GM19328 (cell line): Measurements from ENCODE around the gene APOBEC3F.
A peak's percentile ranks its signal among the peaks of the same experiment; 100 is the strongest.
"Not testable (repeated sequence)": the region's sequence is repeated elsewhere in the genome, so short reads cannot be mapped to it uniquely, and the experiment has no call there.

ENCODE experiments used
- ATAC-seq: cut with Tn5 transposase; IDR thresholded peaks from one replicate; pipeline ENCODE4 v1.9.1; 2021; ENCODE audit warnings: mild to moderate bottlenecking, moderate library complexity; ENCODE audit not compliant: unreplicated experiment

The APOBEC3F gene

DNA sequence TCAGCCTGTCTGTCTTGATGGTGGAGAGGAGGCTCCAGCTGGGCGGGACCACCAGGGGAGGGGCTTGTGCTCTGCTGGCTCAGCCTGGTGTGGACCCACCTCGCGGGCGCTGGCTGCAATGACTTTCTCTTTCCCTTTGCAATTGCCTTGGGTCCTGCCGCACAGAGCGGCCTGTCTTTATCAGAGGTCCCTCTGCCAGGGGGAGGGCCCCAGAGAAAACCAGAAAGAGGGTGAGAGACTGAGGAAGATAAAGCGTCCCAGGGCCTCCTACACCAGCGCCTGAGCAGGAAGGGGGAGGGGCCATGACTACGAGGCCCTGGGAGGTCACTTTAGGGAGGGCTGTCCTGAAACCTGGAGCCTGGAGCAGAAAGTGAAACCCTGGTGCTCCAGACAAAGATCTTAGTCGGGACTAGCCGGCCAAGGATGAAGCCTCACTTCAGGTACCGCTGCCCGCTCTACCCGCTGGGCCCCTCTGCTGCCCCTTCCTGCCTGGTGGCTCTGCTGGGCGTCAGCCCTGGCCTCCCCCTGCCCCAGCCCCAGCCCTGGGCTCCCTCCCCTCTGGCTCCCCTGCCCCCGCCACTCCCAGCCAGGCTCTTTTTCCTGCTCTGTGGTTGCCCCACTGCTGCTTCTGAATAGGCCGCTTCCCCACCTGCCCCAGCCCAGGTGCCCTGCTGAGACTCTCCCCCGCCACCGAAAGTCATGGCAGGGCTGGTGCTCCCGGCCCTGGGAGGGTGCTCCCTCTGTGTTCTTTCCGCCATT lies at the start of gene APOBEC3F:
Gene APOBEC3F, plus strand, starts transcription at position 327 of the 759 bp plus-strand sequence. Its CDS starts 97 bp downstream, at position 424.
- peak; percentile 98 for ATAC-seq

DNA sequence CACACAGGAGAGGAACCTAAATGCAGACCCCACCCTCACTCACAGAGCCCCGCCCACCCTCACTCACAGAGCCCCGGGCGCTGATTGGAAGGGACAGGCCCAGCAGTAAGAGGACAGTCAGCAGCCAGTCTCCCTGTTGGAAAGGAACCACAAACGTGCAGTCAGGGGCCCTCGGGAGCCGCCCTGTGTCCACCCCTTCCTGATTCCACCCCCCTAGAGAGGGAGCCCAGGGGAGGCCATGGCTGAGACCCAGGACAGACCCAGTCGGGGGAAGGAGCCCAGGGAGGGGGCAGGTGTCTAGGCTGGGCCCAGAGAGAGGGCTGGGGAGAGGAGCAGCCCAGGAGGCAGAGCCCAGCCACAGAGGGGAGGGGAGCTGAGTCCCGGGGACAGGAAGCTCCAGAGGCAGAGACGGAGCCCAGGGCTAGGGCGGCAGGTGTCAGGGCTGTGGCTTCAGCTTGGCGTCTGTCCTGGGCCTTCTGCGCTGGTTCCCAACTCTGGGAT lies 47.7 kb upstream of the APOBEC3F start:
- not testable (repeated sequence) for ATAC-seq

DNA sequence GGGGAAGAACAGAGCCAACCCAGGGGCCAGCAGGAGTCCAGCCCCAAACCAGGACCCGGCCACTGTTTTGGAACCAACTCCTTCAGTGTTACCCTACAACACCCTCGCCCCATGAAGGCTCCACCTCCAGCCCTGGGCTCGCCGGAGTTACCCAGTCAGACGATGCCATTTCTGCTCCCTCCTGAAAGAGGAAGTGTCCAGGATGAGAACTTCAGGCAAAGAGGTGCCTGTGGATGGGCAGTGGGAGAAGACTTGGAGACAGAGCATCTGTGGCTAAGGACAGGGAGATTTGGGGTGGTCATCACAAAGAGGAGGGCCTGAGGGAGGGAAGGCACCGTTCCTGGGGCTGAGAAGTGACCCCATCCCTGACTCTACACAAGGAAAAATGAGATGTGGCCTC lies 44.6 kb upstream of the APOBEC3F start:
- no peak for ATAC-seq

DNA sequence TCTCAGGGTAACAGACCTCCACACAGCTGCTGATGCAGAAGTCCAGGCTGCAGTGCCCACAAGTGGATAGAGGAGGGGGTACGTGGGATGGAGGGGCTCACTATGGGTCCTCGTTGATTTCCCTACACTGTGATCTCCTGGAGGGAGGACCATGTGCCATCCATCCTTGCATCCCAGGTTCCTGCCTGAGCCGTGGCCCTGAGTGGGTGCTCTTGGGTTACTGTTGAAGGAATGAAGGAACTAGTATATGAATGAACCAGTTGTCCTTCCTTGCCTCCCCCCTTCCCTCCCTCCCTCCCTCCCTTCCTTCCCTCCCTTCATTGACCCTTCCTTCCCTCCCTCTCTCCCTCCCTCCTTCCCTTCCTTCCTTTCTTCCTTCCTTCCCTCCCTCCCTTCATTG lies 43.1 kb upstream of the APOBEC3F start:
- ATAC-seq = no peak

DNA sequence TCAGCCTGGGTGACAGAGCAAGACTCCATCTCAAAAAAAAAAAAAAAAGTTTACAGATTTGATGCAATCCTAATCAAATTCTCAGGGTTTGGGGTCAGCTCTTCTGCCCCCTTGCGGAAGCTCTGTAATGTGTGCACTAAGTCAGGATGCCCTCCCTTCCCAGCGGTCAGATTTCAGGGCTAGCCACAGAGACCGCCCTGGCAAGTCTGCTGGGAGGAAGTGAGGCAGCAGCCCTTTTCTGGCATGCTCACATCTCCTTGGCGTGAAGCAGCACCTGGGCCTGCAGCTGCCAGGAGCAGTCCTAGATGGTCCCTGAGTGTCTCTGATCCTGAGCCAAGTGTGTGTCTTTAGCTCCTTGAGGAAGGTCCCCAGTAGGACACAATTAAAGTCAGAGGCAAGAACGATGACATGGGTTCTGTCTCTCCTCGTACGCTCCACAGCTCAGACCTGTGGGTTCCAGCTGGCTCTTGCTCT lies 37.5 kb upstream of the APOBEC3F start:
- ATAC-seq = no peak

DNA sequence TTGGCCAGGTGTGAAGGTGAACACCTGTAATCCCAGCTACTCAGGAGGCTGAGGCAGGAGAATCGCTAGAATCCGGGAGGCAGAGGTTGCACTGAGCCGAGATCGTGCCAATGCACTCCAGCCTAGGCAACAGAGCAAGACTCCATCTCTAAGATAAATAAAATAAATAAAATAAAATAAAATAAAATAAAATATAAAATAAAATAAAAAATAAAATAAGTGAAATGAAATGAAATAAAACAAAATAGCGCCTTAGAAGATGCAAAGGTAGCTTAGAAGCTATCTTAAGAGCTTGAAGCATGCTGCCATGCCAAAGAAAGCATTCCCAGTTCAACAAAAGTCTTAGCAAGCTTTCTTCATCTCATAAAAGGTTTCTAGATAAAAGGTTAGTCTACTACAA lies 33.5 kb upstream of the APOBEC3F start:
- no peak for ATAC-seq

DNA sequence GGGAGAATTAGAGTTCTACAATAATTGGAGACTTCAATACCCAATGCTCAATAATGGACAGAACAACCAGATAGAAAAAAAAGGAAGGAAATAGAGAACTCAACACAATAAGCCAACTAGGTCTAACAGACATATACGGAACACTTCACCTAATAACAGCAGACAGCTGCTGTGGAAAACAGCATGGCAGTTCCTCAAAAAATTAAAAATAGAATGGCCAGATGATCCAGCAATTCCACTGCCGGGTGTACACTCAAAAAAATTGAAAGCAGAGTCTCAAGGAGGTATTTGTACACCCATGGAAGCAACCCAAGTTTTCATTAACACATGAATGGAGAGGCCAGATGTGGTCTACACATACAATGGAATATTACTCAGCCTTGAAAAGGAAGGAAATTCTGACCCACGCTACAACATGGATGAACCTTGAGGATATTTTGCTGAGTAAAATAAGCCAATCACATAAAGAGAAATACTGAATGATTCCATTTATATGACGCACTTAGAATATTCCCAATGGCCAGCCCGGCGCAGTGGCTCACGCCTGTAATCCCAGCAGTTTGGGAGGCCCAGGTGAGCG lies 32.3 kb upstream of the APOBEC3F start:
- not testable (repeated sequence) for ATAC-seq

DNA sequence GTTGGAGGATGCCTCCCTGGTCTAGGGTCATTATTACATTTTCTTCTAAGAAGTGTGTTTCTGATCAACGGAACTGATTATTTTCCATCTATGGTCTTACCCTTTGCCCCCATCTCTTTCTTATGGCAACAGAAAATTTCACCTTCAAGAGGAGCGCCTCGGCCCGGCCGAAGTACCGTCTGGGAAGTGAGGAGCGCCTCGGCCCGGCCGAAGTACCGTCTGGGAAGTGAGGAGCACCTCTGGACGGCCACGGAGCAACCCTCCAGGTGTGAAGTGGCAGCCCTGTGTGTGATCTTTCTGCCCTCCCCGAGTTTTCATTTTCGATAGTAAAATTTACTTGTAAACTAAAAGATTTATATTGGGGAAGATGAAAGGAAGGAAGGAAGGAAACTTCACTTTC lies 29.7 kb upstream of the APOBEC3F start:
- no peak for ATAC-seq

DNA sequence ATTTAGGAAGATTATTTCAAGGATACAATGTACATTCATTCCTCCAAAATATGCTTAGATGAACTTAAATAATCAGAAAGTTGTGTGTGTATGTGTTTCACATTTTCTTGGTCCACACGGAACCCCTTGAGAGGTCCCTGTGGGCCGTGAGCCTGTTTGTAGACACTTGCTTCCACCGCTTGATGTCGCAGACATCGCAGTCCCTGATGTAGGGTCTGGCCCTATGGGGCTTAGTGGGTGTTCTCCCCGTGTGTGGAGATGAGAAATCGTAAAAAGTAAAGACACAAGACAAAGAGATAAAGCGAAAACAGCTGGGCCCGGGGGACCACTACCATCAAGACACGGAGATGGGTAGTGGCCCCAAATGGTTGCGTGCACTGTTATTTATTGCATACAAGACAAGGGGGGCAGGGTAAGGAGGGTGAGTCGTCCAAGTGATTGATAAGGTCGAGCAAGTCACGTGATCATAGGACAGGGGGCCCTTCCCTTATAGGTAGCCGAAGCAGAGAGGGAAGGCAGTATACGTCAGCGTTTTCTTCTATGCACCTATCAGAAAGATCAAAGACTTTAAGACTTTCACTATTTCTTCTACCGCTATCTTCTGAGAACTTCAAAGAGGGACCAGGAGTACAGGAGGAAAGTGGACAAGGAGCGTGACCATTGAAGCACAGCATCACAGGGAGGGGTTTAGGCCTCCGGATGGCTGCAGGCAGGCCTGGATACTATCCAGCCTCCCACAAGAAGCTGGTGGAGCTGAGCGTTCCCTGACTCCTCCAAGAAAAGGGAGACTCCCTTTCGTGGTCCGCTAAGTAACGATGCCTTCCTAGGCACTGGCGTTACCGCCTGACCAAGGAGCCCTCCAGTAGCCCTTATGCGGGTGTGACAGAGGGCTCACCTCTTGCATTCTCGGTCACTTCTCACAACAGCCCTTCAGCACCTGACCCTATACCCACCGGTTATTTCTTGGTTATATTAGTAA lies 27.8 kb upstream of the APOBEC3F start:
- no peak for ATAC-seq

DNA sequence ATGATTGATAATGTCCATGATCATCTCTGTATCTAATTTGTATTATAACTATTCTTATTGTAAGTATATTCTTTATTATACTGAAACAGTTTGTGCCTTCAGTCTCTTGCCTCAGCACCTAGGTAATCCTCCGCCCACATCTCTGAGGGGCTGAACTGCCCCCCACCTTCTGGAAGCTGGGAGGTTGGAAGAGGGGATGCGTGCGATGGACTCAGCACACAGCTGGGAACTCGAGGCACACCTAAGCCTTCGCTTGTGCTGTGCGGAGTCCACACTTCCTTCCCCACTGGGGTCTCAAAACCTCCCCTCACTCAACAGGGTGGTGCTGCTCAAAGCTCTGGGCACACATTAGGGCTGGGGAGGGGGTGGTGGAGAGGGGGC lies 27.1 kb upstream of the APOBEC3F start:
- ATAC-seq = peak; percentile 17

DNA sequence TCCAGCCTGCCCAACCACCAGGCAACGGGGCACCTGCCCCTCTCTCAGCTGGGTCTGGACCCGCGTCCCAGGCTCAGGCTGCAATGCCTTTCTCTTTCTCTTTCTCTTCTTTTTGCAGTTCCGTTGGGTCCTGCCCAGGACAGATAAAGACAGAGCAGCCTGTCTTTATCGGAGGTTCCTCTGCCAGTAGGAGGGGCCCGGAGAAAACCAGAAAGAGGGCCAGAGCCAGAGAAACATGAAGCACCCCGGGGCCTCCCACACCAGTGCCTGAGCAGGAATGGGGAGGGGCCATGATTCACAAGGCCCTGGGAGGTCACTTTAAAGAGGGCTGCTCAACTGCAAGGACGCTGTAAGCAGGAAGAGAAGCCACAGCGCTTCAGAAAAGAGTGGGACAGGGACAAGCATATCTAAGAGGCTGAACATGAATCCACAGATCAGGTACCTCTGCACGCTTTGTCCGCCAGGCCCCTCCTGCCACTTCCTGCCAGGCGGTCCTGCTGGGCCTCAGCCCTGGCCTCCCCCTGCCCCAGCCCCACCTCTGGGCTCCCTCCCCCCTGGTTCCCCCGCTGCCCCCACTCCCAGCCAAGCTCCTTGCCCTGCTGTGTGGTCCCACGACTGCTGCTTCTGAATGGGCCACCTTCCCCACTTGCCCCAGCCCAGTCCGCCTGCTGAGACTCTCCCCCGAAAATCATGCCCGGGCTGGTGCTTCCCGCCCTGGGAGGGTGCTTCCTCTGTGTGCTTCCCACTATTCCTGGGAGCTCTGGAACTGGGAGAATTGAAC lies 26.5 kb upstream of the APOBEC3F start, which contains the start of gene APOBEC3C:
Gene APOBEC3C, plus strand, starts transcription at position 316 of the 781 bp plus-strand sequence. Its CDS starts 106 bp downstream, at position 422.
- peak; percentile 75 for ATAC-seq

DNA sequence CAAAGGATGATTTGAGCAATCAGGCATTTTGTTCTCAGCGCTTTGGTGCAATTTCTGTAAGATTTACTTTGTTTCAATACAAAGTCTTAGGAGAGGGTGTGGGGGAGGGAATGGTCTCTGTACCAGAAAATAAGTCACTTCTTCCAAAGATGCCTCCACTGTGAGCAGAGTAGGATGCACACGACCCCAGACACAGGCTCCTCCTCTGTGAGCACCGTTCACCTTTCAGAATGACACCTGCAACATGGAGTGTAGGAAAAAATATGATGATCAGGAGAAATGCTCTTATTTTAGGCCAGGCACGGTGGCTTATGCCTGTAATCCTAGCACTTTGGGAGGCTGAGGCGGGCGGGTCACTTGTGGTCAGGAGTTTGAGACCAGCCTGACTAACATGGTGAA lies 25.9 kb upstream of the APOBEC3F start:
- ATAC-seq = not testable (repeated sequence)

DNA sequence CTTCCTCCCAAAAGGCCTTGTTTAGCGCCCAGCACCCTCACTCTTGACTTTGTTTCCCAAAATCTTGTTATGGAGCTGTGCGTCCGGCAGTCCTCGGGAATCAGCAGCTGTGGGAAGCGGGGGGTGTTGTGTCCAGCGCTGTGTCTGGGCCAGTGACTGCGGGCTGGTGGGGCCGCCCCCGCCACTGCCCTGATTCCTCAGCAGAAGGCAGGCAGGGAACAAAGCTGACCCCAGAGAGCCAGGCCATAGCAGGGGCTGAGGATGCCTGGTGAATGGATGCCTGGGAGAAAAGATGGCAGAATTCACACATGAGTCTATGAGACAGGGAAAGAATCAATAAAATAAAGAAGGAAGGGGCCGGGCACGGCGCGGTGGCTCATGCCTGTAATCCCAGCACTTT lies 24.1 kb upstream of the APOBEC3F start:
- ATAC-seq = no peak

DNA sequence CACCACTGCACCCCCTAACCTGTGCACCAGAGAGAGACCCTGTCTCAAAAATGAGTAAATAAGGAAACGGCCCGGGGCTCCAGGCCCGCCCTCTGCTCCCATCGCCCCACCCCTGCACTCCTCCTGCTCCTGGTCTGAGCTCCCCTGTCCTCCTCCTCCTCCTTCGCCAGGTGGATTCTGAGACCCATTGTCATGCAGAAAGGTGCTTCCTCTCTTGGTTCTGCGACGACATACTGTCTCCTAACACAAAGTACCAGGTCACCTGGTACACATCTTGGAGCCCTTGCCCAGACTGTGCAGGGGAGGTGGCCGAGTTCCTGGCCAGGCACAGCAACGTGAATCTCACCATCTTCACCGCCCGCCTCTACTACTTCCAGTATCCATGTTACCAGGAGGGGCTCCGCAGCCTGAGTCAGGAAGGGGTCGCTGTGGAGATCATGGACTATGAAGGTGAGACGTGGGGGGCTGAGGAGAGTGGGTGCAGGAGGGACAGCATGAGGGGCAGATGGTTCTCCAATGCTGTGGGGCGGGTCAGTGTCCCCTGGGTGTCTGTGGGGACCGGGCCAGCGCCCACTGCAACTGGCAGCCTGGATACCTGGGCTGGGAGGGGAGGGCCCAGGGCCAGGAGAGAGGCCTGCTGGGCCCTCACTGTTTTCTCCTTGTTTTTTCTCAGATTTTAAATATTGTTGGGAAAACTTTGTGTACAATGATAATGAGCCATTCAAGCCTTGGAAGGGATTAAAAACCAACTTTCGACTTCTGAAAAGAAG lies 22.9 kb upstream of the APOBEC3F start:
- no peak for ATAC-seq

DNA sequence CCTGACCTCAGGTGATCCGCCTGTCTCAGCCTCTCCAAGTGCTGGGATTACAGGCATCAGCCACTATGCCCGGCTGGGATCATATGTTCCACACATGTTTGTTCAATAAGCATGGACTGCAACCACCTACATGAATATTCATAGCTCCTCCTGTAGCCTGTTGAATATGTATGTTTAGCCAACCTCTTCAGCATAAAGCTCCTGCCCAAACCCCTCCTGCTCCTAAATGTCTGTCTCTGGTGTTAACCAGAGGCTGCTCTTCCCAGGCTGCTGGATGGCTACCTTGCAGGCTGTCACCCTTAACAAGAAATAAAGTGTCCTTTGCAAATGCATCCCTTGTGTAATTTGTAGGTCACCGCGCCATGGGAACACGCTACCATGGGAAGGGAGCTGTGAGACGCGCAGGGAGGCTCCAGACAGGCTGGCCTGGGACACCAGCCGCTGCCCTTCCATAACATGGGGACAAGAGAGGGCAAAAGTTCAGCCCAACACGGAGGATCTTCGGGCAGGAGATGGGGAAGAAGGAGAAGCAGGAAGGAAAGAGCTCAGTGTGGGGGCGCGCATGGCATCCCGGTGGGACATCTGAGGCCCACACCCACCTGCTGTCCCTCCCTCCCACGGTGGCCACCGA lies 20.5 kb upstream of the APOBEC3F start:
- ATAC-seq = peak; percentile 17

DNA sequence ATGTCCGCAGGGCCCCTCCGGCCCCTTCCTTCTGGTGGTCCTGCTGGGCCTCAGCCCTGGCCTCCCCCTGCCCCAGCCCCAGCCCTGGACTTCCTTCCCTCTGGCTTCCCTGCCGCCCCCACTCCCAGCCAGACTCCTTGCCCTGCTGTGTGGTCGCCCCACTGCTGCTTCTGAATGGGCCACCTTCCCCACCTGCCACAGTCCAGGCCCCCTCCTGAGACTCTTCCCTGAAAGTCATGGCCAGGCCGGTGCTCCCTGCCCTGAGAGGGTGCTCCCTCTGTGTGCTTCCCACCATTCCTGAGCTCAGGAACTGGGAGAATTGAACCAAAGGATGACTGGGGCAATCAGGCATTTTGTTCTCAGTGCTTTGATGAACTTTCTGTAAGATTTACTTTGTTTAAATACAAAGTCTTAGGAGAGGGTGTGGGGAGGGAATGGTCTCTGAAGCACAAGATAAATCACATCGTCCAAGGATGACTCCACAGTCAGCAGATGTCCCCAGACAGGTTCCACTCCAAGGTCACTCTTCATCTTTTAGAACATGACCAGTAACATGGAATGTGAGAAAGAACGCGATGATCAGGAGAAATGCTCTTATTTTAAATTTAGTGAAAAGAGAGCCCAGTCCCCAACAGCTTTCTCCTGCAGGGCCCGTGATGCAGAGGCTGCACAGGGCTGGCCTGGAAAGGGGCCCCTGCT lies 19.0 kb upstream of the APOBEC3F start:
- ATAC-seq = no peak

DNA sequence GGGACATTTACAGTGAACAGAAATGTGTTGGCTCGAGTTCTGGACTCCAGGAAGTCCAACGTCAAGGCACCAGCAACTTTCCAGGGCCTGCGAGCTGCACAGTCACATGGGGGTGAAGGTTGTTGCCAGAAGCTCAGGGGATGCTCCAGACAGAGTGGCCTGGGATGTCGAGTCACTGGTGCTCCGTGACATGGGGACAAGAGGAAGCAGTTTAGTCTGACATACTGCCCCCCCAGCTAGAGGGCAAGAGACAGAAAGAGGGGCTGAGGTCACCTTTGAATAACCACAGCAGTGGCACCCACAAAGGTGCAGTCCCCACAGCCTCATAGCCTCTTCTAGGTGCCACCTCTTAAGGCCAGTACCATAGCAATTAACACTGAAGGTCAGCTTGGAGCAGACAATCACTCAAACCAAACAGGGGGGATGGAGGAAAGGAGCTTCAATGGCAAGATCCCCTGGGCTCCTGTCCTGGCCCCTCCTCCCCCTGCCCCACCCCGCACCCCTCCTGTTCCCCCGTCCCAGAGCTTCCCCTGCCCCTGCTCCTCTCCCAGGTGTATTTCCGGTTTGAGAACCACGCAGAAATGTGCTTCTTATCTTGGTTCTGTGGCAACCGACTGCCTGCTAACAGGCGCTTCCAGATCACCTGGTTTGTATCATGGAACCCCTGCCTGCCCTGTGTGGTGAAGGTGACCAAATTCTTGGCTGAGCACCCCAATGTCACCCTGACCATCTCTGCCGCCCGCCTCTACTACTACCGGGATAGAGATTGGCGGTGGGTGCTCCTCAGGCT lies 15.9 kb upstream of the APOBEC3F start:
- no peak for ATAC-seq
